Kidney capillary endothelial cell (primary cell): ENCODE results near the gene LSM7.

Experiments used
- DNase-seq: peaks from one replicate; pipeline ENCODE4 v3.0.0-alpha.2; 2018; ENCODE audit warnings: low spot score

The LSM7 gene

DNA sequence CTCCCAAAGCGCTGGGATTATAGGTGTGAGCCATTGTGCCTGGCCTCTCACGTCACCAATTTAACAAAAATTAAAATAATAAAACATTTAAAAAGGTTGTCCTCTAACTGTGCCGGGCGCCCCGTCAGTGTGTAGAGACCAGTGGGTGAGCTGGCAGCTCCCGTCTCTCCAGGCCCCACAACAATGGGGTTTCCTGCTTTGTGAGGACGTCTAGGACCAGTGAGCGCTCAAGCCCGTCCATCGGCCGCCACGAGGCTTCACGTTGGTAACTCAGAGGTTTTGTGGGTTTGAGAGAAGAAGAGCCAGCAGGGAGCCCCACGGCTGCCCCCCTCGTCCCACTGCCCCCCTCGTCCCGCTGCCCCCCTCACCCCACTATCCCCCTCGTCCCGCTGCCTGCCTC, 4.7 kb downstream of the LSM7 start:
- no peak for DNase-seq

- DNase-seq, result no peak
These were observed 6.7 kb downstream of the LSM7 start for GRCh38 chr19:2321565-2322283.

GRCh38 chr19:2320939-2321338, 7.4 kb downstream of the LSM7 start:
- no peak for DNase-seq

DNA sequence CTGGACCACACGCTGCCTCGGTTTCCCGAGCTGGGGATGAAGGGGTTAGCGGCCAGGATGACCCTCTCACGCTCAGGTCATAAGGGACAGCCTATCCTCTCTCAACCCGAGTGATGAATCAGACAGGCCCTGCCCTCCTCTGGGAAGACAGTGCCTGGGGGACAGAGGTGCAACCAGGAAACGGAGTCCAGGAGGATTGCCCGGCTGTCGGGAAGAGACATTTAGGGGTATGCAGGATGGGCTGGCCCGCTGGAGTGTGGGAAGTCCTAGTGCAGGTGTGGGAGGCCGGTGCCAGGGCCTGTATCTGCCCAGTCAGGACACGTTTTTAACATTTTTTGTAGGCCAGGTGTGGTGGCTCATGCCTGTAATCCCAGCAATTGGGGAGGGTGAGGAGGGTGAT, 8.3 kb downstream of the LSM7 start:
- no peak for DNase-seq

GRCh38 chr19:2319551-2319950, 8.8 kb downstream of the LSM7 start:
- DNase-seq, result no peak

DNA sequence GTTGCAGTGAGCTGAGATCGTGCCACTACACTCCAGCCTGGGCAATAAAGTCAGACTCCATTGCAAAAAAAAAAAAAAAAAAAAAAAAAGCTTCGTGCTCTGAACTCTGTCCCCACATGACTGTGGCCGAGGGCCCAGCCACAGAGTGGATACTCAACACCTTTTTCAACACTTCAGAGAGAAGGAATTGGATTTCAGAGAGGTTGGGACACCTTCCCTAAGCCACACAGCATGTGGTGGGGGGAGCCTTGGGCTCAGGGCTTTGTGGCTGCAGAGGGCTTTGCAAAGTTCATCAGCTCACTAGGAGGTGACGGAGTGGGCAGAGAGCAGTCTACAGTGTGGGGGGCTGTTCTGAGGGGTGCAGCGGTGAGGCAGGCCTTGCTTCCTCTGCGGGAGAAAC, 9.5 kb downstream of the LSM7 start:
- no peak for DNase-seq

DNA sequence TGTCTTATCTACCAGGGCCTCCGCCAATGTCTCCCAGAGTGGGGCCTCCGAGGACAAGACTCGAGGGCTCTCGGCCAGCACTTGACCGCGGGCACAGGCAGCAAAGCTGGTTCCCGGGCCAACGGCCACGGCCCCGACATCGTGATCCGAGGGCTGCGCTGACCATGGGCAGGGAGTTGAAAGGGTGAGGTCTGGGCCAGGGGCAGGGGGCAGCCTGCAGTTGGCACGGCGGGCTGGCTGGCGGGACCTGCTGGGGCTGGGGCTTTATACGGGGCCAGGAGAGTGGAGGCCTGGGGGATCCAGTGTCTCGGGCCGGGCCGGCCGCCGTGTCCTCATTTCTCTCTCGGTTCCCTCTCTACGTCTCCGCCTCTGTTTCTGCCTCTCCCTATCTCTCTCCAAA, 10.6 kb downstream of the LSM7 start:
- no peak for DNase-seq

DNA sequence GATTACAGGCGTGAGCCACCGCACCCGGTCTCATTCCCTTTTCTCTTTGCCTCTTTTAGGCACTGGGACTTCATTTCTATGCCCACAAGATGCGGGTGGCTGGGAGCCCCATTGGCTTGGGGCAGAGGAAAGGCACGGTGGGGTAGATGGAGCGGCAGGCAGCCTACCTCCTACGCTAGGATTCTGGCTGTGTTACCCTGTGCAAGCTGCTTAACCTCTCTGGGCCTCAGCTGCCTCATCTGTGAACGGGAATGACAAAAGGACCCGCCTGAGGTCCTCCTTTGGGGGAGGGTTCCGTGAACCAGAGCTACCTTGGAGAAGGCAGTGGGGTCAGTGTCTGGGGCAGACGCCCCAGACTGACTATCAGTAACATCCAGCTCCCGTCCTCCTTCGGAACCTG, 11.1 kb downstream of the LSM7 start:
- no peak for DNase-seq

GRCh38 chr19:2315818-2316353, 12.5 kb downstream of the LSM7 start:
- no peak for DNase-seq

DNA sequence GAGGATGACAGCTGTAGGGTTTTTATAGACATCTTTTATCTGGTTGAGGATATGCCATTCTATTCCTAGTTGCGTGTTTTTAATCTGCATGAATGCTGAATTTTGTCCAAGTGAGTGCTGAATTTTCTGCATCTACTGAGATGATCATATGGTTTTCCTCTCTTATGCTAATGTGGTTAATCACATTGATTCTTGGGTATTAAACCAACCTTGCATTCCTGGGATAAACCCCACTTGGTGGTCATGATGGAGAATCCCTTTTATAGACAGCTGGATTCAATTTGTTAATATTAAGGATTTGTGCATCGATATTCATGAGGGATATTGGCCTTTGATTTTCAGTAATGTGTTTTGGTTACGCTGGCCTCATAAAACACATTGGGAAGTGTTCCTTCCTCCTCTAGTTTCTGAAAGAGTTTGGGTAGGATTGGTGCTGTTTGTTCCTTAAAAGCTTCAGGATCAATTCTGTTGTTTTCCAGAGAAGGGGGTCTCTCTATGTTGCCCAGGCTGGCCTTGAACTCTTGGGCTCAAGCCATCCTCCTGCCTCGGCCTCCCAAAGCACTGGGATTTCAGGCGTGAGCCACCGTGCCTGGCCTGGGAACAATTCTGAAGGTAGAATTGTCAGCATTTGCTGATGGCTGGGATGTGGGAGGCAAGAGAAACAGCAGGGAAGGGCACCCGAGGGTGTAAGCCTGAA, 13.1 kb downstream of the LSM7 start:
- no peak for DNase-seq

DNA sequence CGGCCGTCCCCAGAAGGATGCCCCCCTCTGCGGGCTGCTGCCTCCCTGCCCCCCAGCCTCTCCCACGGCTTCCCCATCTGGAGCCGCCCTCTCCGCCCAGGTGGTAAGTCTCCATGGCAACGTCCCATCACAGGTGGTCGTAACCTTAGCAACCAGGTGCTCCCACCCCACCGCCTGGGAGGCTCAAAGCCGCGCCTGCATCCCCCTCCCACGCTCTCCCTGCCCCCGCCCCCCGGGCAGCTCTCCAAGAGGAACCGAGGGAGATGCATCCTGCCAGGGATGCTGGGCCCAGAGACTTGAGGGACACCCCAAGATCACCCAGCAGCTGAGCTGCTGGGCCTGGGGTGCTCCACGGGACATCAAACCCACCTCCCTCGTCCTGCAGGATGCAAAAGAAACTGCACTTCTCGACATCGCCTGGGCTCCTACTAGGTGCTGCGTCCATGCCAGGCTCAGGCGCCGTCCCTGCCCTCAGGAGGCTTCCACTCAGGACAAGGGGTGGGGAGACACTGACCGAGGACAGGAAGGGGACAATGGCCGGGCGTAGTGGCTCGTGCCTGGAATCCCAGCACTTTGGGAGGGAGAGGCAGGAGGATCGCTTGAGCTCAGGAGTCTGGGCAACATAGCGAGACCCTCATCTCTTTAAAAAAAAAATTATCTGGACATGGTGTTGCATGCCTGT, 15.4 kb downstream of the LSM7 start:
- no peak for DNase-seq

GRCh38 chr19:2311093-2311492, 17.3 kb downstream of the LSM7 start:
- DNase-seq, result no peak

DNA sequence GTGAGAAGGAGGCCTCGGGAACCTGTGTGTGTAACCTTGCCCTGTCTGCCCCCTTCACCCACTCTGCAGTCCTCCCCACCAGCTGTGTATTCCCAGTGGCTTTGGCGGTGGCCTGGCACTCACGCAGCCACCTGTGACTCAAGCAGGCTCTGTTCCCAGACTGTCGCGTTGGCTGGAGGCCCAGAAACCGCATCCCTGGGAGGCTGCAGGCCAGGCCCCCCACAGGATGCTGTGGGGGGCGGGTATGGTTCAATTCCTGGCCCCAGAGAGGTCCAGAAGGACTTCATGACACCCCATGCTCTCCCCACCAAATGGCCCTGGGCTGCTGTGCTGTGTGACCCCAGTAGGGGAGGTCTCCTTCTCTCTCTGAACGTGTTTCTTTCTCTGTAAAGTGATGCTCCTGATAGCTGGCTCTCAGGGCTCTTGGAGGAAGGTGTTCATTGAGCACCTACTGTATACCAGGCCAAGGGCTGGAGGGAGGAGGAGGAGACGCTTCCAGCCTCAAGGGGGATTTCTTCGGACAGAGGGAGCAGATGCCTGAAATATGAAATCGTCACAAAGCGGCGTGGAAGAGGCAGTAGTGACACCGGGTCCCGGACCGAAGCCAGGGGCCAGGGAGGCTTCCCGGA, 18.5 kb downstream of the LSM7 start:
- DNase-seq, result no peak

GRCh38 chr19:2308114-2308556, 20.3 kb downstream of the LSM7 start, which contains the start of gene LINGO3:
TSS of gene LINGO3 (minus strand) at chr19:2308154. CDS start at chr19:2291776, 16,378 bp downstream.
- no peak for DNase-seq

DNA sequence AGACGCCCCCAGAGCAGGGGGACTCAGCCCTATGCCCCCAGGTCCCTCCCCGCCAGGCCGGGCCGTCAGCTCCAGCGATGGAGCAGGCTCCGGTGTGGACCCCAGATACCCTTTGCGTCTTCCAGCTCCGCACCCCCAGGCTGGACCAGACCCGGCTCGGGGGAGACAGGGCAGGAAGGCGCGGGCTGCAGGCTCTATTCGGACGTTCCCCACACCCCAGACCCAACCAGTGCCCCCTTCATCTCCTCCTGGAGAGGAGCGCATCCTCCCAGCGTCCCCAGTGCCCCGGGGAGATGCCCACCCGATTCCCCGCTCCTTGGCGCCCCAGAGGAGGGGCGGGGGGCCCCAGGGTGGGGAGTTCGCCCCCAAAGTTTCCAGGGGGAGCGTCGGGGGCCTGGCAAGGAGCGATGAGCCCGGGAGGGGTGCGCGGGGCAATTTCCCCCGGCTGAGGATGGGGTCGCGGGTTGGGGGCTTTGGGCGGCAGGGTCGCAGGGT, 20.8 kb downstream of the LSM7 start:
- DNase-seq, result no peak

- no peak for DNase-seq
These were observed 21.4 kb downstream of the LSM7 start for GRCh38 chr19:2306971-2307370.

- DNase-seq, result no peak
These were observed 22.0 kb downstream of the LSM7 start for GRCh38 chr19:2306281-2306806.

DNA sequence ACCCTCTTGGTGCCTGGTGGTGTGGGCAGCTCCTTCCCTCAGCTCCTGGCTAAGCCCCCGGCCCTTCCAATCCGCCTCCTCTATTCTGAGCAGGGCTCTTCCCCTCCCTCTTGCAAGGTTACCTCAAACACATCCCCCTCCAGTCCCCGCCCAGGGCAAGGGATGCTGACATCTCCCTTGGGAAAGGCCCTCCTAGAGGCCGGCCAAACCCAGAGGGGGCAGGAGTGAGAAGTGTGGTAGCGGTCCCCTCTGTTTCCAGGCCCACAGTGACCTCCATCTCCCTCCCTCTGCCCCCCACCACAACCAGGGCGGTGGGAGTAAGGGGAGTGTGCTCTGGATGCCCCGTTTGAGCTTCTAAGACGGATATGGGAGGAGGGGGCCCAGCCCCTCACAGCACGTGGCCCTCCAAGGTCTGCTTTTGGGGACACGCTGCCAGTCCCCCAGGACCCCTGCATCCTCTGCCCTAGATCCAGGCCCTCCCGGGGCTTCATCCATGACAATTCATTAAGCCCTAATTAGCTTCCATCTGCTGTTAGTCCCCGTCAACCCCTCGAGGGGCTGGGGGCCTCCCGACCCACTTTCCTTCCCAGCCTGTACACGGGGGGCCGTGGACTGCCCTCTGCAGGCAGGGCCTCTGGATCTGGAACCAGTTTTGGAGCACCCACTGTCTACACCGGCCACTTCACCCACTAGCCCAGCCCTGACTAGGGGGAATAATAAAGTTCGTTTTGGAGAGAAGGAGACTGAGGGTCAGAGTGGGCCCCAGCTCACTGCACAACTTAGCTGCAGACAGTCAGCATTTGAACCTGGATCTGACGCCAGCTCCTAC, 22.7 kb downstream of the LSM7 start:
- no peak for DNase-seq

DNA sequence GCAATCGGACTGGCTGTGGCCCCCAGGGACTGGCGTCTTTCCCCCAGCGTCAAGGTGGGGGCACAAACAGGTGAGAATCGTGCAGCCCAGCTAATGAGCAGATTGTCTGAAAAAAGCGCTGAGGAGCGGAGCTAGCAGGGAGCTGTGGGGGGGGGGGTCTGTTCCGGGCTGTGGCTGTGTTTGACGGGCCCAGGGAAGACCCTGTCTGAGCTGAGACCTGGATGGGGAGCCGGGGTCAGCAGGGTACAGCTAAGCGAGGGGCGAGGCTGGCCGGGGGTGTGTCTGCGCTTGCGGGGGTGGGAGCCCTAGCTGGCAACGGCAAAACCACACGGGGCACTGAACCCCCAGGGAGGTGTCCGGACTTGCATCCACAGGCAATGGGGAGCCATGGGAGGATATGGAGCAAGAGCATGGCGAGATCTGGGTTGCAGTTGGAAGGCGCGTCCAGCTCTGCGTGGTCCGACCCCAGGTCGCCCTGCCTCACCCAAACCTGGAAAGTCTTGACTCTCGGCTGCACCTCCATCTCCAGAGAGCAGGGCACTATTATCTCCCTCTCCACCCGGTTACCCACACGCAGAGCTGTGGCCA, 25.1 kb downstream of the LSM7 start:
- DNase-seq, result no peak

DNA sequence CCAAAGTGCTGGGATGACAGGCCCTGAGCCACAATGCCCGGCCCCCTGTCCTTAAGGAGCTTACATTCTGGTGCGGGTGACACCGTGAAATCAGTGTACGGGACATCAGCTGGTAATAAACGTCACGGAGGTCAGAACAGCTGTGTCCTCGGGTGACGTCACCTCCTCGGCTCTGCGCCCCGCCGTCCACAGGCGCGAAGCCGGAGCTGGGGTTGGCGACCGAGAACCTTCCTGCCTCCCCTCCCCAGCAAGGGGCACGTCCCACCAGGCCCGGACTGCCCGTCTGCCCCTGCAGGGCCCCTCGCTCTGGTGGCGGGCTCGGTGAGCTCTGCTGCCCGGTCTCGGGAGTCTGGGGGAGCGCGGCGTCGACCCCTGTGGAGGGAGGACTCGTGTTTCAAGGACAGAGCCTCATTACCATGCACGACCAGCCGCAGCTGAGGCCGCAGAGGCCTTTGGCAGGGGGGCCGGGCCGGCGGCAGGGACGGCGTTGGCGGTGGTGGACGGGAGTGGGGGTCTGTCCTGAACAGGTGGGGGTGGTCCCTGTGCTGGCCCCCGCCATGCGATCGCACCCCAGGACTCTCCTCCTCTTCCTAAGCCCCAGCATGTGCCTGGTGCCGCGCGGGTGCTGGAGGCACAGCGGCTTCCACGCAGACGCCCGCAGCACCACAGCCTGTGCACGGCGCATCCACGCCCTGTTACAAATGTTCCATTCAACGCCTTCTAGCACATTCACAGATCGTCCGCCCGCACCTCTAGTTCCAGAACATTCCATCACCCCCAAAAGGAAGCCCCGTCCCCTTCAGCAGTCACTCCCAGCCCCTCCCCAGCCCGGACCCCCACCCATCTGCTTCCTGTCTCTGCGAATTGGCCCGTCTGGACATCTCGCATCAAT, 25.8 kb downstream of the LSM7 start:
- DNase-seq, result no peak
